ENCODE data around the gene MAP3K3. TPM values are rescaled to one million over a fixed set of nuclear protein-coding genes. Genes with fewer than 3 reads are reported as not detected.

Gene MAP3K3
- total RNA-seq, 1 donor from 2014 or later: 58.5 TPM

DNA sequence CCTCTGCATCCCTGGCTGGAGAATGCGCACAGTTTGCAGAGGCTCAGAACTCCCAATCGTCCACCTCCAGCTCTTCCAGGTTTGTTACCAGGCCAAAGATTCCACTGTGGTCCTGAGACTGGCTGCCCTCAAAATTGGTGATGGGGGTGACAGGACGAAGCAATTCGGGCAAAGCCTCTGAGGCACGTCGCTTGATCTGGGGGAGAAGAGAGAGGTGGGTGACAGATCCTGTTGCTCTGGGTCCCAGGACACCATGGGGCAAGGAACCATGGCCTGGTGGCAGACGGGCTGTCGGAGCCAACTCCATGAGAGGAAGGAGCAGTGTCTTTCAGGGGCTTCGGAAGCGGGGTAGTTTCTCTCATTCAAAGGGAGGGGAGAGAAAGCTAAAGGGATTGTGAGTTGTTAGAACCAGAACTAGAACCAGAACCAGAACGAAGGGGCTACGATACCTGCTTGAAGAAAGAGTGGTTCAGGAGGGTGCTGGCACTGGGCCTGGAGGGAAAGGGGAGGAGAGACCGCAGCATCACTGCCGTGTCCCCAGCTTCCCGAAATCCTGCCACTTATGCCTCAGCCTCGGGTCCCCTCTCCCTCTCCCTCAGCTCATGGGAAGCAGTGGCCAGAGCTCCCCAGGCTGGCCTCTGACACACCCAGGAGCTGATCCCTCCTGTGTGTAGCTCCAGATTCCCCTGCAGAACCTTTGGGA lies 81.5 kb downstream of the MAP3K3 start:
- Histone ChIP-seq H3K27me3 (ENCODE audit: low read depth) (no peaks in the 10 kb centered on the region), H3K36me3 (peaks cover 50% of the 10 kb centered on the region), H3K4me1 (peaks cover 22% of the 10 kb centered on the region), H3K9me3 (no peaks in the 10 kb centered on the region), H3K4me3 (no peak overlapping the region), H3K27ac (no peak overlapping the region)
- no peak for ATAC-seq
- DNase-seq: no peak
- intact Hi-C loops (cut with DNase I): no loop called here
- TF ChIP-seq, protein P1, sequence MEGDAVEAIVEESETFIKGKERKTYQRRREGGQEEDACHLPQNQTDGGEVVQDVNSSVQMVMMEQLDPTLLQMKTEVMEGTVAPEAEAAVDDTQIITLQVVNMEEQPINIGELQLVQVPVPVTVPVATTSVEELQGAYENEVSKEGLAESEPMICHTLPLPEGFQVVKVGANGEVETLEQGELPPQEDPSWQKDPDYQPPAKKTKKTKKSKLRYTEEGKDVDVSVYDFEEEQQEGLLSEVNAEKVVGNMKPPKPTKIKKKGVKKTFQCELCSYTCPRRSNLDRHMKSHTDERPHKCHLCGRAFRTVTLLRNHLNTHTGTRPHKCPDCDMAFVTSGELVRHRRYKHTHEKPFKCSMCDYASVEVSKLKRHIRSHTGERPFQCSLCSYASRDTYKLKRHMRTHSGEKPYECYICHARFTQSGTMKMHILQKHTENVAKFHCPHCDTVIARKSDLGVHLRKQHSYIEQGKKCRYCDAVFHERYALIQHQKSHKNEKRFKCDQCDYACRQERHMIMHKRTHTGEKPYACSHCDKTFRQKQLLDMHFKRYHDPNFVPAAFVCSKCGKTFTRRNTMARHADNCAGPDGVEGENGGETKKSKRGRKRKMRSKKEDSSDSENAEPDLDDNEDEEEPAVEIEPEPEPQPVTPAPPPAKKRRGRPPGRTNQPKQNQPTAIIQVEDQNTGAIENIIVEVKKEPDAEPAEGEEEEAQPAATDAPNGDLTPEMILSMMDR (IDR thresholded peaks at IDR 0.05): no peak

DNA sequence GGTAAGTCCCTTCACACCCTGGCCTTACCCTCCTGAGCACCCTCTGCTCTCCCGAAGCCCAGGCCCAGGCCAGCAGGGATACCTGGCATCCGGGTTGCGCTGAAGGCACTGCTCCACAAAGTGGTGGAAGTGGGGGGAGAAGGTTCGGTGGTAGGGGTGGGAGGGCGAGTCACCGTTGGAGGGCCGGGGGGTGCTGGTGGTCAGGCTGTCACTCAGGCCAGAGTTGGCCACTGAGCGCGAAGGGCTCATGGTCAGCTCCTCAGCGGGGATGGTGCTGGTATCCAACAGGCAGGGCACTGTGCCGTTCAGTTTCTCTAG lies 82.0 kb downstream of the MAP3K3 start:
- Histone ChIP-seq H3K4me1 (peaks cover 17% of the 10 kb centered on the region), H3K9me3 (no peaks in the 10 kb centered on the region), H3K27ac (no peak overlapping the region), H3K4me3 (no peak overlapping the region), H3K27me3 (ENCODE audit: low read depth) (no peaks in the 10 kb centered on the region), H3K36me3 (peaks cover 56% of the 10 kb centered on the region)
- TF ChIP-seq, protein P1 (IDR thresholded peaks at IDR 0.05): no peak
- ATAC-seq (no peak), DNase-seq (no peak)
- intact Hi-C loops (cut with DNase I): no loop called here

DNA sequence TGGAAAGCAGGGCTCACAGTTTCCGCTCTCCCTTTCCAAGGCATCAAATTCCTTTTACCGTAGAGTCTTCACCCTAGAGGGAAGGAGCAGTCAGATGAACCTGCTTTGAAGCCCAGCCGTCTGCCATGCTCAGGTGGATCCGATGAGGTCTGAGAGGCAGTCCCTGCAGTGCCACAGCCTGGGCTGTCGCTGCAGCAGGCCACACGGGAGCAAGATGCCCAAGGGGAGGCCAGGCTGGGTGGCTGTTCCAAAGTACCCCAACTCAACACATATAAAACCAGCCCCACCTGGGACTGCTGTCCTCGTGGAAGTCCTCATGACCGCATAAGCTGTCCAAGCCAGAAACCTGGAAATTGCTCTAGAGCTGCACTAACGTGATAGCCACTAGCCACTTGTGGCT lies 82.6 kb downstream of the MAP3K3 start:
- no peak for ATAC-seq
- intact Hi-C loops (cut with DNase I): no loop called here

DNA sequence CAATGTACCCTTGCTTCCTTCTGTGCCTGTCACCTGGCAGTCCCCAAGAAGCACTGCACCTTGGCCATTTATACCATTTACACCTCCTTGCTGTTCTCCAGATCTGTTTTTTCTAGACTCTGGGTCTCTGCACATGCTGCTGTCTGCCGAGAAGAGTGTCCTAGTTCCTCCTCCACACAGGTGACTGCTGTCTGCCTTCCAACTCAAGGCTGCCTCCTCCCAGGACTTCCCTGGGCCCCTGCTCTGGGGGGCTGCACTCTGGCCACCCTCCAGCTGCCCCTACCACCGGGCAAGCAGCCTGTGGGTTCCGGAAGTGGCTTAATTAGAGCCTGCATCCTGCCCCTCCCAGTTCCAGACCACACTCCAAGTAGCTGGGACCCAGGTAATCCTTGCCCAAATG lies 83.4 kb downstream of the MAP3K3 start:
- Histone ChIP-seq H3K27me3 (ENCODE audit: low read depth) (no peaks in the 10 kb centered on the region), H3K4me1 (peaks cover 16% of the 10 kb centered on the region), H3K27ac (no peak overlapping the region), H3K9me3 (no peaks in the 10 kb centered on the region), H3K36me3 (peaks cover 70% of the 10 kb centered on the region), H3K4me3 (no peak overlapping the region)
- TF ChIP-seq, protein P1 (IDR thresholded peaks at IDR 0.05): no peak
- DNase-seq: no peak
- no peak for ATAC-seq
- intact Hi-C loops (cut with DNase I): no loop called here

More for the DNA sequence above, 82.6 kb downstream of the MAP3K3 start:
- Histone ChIP-seq H3K36me3 (peaks cover 62% of the 10 kb centered on the region), H3K4me1 (peaks cover 16% of the 10 kb centered on the region), H3K4me3 (no peak overlapping the region), H3K9me3 (no peaks in the 10 kb centered on the region), H3K27me3 (ENCODE audit: low read depth) (no peaks in the 10 kb centered on the region), H3K27ac (no peak overlapping the region)
- no peak for DNase-seq
- TF ChIP-seq, protein P1 (IDR thresholded peaks at IDR 0.05): no peak

DNA sequence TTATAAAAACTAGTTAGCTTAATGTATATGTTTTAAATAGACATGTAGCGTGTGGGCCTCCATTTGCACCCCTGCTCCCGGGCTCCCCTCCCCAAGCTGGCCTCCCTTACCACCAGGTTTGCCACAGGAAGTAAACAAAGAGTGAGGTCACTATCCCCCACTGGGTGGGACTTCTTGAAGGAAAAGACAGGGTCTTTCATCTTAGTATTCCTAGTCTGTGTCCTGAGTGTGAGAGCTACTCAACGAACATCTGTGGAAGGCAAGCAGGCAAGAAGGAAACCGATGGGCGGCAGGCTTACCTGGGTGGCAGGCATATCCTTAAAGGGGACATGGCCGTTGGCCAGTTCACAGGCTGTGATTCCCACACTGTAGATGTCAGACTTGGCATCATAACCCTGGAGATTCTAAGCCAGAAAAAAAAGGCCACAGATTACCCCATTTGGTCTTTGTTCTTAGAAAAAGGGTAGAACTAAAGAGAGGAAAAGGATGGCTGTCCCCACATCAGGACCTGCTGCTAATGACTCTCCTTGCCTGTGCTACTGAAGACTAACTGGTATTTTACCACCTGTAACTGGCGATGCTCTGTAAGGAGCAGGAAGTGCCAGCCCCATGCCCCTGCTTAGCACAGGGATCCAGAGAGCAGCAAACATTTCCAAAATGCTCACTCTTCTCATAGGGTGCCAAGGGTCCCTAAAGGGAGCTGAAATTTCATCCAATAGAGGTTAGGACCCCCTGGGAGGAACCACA lies 84.3 kb downstream of the MAP3K3 start:
- H3K27me3 ChIP-seq (ENCODE audit: low read depth): no peaks in the 10 kb centered on the region
- peaks cover 79% of the 10 kb centered on the region for H3K36me3 ChIP-seq
- no peaks in the 10 kb centered on the region for H3K9me3 ChIP-seq
- H3K27ac ChIP-seq: no peak overlapping the region
- intact Hi-C loops (cut with DNase I): no loop called here
- TF ChIP-seq, protein P1 (IDR thresholded peaks at IDR 0.05): no peak
- H3K4me3 ChIP-seq: no peak overlapping the region
- peaks cover 8% of the 10 kb centered on the region for H3K4me1 ChIP-seq
- ATAC-seq: no peak
- DNase-seq: no peak
